Chondrocyte (in vitro differentiated cells): ENCODE results near the gene MYLK. TPM values are rescaled to one million over a fixed set of nuclear protein-coding genes. Genes with fewer than 3 reads are reported as not detected.

Source experiments
- DNase-seq: peaks from one replicate; pipeline ENCODE4 v3.0.0; 2021; ENCODE audit warnings: mixed read lengths, low spot score
- H3K27ac Mint-ChIP-seq: one replicate; pipeline ENCODE4 v1.8.0; 2021; ENCODE audit warnings: mild to moderate bottlenecking, moderate library complexity, mixed read lengths; ENCODE audit not compliant: unreplicated experiment
- H3K27me3 Mint-ChIP-seq: 2 replicates; pipeline ENCODE4 v1.8.0; 2021; ENCODE audit warnings: low read depth, mixed read lengths
- H3K36me3 Mint-ChIP-seq: 2 replicates; pipeline ENCODE4 v1.8.0; 2021; ENCODE audit warnings: low read depth, mixed read lengths
- H3K4me1 Mint-ChIP-seq: 2 replicates; pipeline ENCODE4 v1.8.0; 2021; ENCODE audit warnings: low read depth, mild to moderate bottlenecking, mixed read lengths
- H3K4me3 Mint-ChIP-seq: one replicate; pipeline ENCODE4 v1.8.0; 2021; ENCODE audit warnings: mild to moderate bottlenecking, moderate library complexity, mixed read lengths; ENCODE audit not compliant: unreplicated experiment
- H3K9me3 Mint-ChIP-seq: 2 replicates; pipeline ENCODE4 v1.8.0; 2021; ENCODE audit warnings: low read depth, mixed read lengths
- total RNA-seq: library from RNA; stranded (reverse); gene quantifications from 3 replicates; pipeline ENCODE4 v1.2.1, GENCODE V29; 2021
- TF ChIP-seq, protein P1 (sequence below): fragments of 200-600 bp; sonication (generic); IDR thresholded peaks from 2 replicates; pipeline ENCODE4 v1.5.0; 2021; ENCODE audit warnings: antibody characterized with exemption, mild to moderate bottlenecking, moderate library complexity

The MYLK gene
- total RNA-seq, 1 donor from 2014 or later: 405 TPM

DNA sequence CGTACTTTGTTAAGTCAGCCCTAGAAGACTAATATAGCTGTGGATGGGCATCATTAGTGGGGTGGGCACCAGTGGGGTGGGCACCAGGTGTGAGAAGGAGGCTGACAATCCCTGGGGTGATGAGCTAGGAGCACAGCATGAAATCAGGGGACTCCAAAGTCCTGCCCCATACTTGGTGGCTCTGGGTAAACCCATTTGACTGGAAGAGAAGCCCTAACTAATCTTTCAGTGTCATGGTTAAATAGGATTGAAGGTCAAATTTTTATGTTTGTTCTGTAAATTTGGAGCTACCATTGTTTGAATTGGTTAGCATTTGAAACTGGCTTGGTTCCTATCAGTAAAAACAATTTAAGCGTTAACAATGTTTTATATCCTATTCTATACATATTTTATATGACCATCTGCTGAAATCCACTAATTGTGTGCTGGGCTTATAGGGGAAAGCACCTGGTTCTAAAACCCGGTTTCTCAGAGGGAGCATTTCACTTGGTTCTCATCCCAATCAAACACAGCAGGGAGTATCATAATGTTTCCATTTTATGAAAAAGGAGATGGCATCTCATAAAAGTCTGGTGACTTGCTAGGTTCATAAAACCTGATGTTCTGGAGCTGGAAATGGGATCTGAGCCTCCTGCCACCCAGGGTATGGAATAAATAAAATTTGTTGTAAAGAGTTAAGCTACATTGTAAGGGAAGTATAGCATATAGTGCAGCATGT, 211.5 kb downstream of the MYLK start:
- H3K27me3 Mint-ChIP-seq: no peaks in the 10 kb centered on the region
- peaks cover 59% of the 10 kb centered on the region for H3K36me3 Mint-ChIP-seq
- peaks cover 75% of the 10 kb centered on the region for H3K4me1 Mint-ChIP-seq
- H3K9me3 Mint-ChIP-seq: no peaks in the 10 kb centered on the region
- H3K4me3 Mint-ChIP-seq: no peak overlapping the region
- no peak for DNase-seq
- TF ChIP-seq, protein P1, sequence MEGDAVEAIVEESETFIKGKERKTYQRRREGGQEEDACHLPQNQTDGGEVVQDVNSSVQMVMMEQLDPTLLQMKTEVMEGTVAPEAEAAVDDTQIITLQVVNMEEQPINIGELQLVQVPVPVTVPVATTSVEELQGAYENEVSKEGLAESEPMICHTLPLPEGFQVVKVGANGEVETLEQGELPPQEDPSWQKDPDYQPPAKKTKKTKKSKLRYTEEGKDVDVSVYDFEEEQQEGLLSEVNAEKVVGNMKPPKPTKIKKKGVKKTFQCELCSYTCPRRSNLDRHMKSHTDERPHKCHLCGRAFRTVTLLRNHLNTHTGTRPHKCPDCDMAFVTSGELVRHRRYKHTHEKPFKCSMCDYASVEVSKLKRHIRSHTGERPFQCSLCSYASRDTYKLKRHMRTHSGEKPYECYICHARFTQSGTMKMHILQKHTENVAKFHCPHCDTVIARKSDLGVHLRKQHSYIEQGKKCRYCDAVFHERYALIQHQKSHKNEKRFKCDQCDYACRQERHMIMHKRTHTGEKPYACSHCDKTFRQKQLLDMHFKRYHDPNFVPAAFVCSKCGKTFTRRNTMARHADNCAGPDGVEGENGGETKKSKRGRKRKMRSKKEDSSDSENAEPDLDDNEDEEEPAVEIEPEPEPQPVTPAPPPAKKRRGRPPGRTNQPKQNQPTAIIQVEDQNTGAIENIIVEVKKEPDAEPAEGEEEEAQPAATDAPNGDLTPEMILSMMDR: no peak
- H3K27ac Mint-ChIP-seq: peak overlapping the region; percentile 74

DNA sequence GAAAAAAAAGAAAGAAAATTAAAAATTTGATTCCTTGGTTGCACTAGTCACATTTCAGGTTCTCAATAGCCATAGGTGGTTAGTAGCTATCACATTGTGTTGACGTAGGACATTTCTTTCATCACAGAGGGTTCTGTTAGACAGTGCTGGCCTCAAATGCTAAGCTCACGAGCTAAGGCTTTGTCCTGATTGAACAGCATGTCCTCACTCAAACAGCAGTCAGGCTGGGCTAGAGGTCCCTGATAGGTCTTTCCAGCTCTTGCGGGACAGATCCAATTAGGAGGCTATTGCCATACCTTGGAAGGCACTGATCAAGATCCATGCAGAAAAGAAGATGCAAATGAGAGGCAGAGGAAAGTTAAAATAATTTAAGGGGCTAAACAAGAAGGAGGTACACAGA, 213.4 kb downstream of the MYLK start:
- H3K27ac Mint-ChIP-seq: peak overlapping the region; percentile 55
- peaks cover 57% of the 10 kb centered on the region for H3K36me3 Mint-ChIP-seq
- H3K27me3 Mint-ChIP-seq: no peaks in the 10 kb centered on the region

DNA sequence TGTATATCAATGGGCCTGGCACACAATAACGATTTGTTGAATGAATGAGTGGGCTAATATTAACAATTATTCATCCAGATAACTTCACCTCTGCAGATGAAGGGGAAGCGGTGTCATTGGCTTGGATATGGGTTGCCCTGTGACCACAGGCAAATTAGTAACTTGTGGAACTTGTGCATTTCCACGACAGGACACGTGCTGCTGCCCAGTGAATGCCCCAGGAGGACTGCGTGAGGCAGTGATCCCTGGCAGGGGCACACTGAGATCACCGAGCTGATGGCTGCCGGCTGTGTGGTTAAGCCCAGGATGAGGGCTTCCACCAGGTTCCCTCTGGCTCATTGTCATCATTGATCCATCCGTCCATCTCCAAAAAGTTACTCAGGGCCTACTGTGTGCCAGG, 215.2 kb downstream of the MYLK start:
- Mint-ChIP-seq H3K4me1 (peaks cover 52% of the 10 kb centered on the region), H3K9me3 (no peaks in the 10 kb centered on the region), H3K27ac (peak overlapping the region; percentile 63), H3K4me3 (no peak overlapping the region), H3K27me3 (no peaks in the 10 kb centered on the region), H3K36me3 (peaks cover 61% of the 10 kb centered on the region)
- no peak for DNase-seq
- TF ChIP-seq, protein P1: no peak

More for the DNA sequence above, 213.4 kb downstream of the MYLK start:
- no peak overlapping the region for H3K4me3 Mint-ChIP-seq
- H3K9me3 Mint-ChIP-seq: no peaks in the 10 kb centered on the region
- TF ChIP-seq, protein P1: no peak
- no peak for DNase-seq
- peaks cover 66% of the 10 kb centered on the region for H3K4me1 Mint-ChIP-seq

DNA sequence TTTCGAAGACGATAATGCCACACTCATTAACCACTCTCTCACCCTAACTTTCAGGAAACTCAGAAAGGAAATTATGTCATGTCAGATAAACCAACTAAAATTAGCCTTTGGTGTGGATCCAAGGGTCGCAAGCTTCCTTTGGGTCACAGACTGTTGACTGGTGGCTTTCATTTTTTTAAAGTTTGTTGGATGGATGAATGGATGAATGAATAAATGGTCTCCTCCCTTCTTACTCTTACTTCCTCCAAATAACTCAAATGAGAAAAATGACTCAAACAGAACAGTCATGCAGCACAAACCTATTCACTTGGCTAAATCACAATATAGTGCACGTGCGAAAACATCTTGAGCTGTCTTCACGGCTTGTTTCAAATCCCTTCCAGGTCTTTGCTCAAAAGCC, 216.3 kb downstream of the MYLK start:
- Mint-ChIP-seq H3K4me1 (peaks cover 48% of the 10 kb centered on the region), H3K9me3 (no peaks in the 10 kb centered on the region), H3K27ac (peak overlapping the region; percentile 73), H3K36me3 (peaks cover 65% of the 10 kb centered on the region), H3K27me3 (no peaks in the 10 kb centered on the region), H3K4me3 (no peak overlapping the region)
- TF ChIP-seq, protein P1: no peak
- no peak for DNase-seq

DNA sequence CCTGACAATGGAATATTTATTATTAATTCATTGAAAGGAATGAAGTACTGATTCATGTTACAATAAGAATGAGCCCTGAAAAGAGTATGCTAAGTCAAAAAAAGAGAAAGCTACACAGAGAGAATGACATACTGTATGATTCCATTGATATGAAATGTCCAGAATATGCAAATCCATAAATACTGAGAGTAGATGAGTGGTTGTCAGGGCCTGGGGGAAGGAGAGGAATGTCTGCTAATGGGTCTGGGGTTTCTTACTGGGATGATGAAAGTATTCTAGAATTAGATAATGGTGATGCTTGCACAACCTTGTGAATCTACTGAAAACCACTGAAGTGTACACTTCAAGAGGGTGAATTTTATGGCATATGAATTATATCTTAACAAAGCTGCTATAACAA, 219.4 kb downstream of the MYLK start:
- peaks cover 68% of the 10 kb centered on the region for H3K4me1 Mint-ChIP-seq
- TF ChIP-seq, protein P1: no peak
- peak overlapping the region; percentile 49 for H3K27ac Mint-ChIP-seq
- H3K4me3 Mint-ChIP-seq: no peak overlapping the region
- peaks cover 60% of the 10 kb centered on the region for H3K36me3 Mint-ChIP-seq
- no peaks in the 10 kb centered on the region for H3K9me3 Mint-ChIP-seq
- no peaks in the 10 kb centered on the region for H3K27me3 Mint-ChIP-seq
- DNase-seq: no peak
